ENCODE data around the gene ERCC3.

DNA sequence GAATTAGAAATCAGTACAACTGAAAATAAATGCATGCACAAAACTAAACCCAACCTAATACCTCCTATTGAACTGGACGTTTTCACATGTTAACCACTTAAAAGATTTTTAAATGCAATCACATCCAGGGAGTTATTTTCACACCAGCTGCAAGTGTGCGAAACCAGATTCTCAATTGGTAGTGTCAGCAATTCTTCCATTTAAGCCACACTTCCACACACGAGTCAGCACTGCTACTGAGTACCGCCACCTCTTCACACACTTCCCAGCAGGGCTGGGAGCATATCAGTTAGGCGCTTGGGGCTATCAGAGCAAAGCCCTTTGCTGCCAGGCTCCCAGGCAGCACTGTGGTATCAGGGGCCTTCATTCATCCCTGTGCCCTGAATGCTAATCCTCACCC lies 14.2 kb downstream of the ERCC3 start:
- TF ChIP-seq POLR2A (IDR thresholded peaks at IDR 0.05) (no peak), EP300 (IDR thresholded peaks at IDR 0.05) (no peak)

Data from gastroesophageal sphincter (tissue), 2 donors.